ENCODE data around the gene SLITRK6.
A peak's percentile ranks its signal among the peaks of the same experiment; 100 is the strongest.
"Not testable (repeated sequence)": the region's sequence is repeated elsewhere in the genome, so short reads cannot be mapped to it uniquely, and the experiment has no call there.

Gene SLITRK6

DNA sequence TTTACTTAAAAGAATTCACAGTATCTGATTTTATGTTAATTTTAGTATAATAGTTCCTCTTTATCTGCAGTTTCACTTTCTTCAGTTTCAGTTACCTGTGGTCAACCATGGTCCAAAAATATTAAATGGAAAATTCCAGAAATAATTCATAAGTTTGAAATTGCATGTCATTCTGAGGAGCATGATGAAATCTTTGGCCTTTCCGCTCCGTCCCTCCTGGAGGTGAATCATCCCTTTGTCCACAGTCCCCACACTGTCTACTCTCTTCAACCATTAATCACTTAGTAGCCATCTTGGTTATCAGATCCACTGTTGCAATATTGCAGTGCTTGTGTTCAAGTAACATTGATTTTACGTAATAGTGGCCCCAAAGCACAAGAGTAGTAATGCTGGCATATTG lies 26.9 kb downstream of the SLITRK6 start:
- no peak overlapping the region for H3K27ac ChIP-seq (replicated peaks)
- DNase-seq (ENCODE audit: low read depth in 1 of 2, low spot score in 1 of 2) = peak in 1 of 2 experiments; percentile 74
- H3K27me3 ChIP-seq (ENCODE audit: insufficient read depth, poor library complexity, severe bottlenecking) = no peaks in the 10 kb centered on the region
- H3K4me3 ChIP-seq (replicated peaks; ENCODE audit: insufficient read depth, low read length) = no peak overlapping the region
- TF ChIP-seq SPI1 (IDR thresholded peaks at IDR 0.05; ENCODE audit: borderline replicate concordance, low read depth) (no peak), GABPA (IDR thresholded peaks at IDR 0.05; ENCODE audit: low read depth) (no peak), POLR2AphosphoS5 (IDR thresholded peaks at IDR 0.05; ENCODE audit: low read depth) (no peak)
- TF ChIP-seq, protein P1, sequence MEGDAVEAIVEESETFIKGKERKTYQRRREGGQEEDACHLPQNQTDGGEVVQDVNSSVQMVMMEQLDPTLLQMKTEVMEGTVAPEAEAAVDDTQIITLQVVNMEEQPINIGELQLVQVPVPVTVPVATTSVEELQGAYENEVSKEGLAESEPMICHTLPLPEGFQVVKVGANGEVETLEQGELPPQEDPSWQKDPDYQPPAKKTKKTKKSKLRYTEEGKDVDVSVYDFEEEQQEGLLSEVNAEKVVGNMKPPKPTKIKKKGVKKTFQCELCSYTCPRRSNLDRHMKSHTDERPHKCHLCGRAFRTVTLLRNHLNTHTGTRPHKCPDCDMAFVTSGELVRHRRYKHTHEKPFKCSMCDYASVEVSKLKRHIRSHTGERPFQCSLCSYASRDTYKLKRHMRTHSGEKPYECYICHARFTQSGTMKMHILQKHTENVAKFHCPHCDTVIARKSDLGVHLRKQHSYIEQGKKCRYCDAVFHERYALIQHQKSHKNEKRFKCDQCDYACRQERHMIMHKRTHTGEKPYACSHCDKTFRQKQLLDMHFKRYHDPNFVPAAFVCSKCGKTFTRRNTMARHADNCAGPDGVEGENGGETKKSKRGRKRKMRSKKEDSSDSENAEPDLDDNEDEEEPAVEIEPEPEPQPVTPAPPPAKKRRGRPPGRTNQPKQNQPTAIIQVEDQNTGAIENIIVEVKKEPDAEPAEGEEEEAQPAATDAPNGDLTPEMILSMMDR (IDR thresholded peaks at IDR 0.05; ENCODE audit: insufficient read depth, low read length) = no peak

DNA sequence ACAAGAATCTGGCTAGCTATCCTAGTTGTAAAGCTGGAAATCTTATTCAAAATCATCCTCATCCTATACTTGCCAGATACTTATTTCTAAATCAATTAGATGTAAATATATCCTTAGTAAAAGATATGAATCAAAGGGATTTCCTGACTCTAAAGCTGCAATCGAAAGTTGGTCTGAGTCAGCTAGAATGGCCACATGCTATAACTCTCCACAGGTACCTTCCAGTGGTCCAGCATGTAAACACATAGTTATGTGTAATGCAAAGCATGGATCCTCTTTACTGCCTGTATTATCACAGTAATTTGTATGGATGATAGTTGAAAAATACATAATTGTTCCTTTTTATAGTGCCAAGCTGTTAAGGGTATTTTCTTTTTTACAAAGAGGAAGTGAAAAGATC lies 27.4 kb downstream of the SLITRK6 start:
- Histone ChIP-seq H3K27me3 (ENCODE audit: insufficient read depth, poor library complexity, severe bottlenecking) (no peaks in the 10 kb centered on the region), H3K4me3 (replicated peaks; ENCODE audit: insufficient read depth, low read length) (no peak overlapping the region), H3K27ac (replicated peaks) (no peak overlapping the region)
- TF ChIP-seq, protein P2, sequence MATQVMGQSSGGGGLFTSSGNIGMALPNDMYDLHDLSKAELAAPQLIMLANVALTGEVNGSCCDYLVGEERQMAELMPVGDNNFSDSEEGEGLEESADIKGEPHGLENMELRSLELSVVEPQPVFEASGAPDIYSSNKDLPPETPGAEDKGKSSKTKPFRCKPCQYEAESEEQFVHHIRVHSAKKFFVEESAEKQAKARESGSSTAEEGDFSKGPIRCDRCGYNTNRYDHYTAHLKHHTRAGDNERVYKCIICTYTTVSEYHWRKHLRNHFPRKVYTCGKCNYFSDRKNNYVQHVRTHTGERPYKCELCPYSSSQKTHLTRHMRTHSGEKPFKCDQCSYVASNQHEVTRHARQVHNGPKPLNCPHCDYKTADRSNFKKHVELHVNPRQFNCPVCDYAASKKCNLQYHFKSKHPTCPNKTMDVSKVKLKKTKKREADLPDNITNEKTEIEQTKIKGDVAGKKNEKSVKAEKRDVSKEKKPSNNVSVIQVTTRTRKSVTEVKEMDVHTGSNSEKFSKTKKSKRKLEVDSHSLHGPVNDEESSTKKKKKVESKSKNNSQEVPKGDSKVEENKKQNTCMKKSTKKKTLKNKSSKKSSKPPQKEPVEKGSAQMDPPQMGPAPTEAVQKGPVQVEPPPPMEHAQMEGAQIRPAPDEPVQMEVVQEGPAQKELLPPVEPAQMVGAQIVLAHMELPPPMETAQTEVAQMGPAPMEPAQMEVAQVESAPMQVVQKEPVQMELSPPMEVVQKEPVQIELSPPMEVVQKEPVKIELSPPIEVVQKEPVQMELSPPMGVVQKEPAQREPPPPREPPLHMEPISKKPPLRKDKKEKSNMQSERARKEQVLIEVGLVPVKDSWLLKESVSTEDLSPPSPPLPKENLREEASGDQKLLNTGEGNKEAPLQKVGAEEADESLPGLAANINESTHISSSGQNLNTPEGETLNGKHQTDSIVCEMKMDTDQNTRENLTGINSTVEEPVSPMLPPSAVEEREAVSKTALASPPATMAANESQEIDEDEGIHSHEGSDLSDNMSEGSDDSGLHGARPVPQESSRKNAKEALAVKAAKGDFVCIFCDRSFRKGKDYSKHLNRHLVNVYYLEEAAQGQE (IDR thresholded peaks at IDR 0.05; ENCODE audit: insufficient replicate concordance, low read depth) = no peak
- TF ChIP-seq SPI1 (IDR thresholded peaks at IDR 0.05; ENCODE audit: borderline replicate concordance, low read depth) (no peak), GABPA (IDR thresholded peaks at IDR 0.05; ENCODE audit: low read depth) (no peak), POLR2AphosphoS5 (IDR thresholded peaks at IDR 0.05; ENCODE audit: low read depth) (no peak)
- TF ChIP-seq, protein P1 (IDR thresholded peaks at IDR 0.05; ENCODE audit: insufficient read depth, low read length) = no peak
- no peak for DNase-seq (ENCODE audit: low read depth in 1 of 2, low spot score in 1 of 2)

DNA sequence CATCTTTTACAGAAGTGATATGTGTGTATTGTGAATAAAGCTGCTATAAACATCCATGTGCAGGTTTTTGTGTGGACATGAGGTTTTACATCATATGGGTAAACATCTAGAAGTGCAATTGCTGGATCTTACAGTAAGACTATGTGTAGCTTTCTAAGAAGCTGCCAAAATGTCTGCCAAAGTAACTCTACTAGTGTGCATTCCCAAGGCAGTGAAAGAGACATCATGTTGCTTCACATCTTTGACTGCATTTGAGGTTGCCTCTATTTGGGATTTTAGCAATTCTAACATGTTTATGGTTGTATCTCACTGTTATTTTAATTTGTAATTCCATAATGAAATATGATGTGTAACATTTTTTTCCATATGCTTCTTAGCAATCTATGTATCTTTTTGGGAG lies 30.3 kb downstream of the SLITRK6 start:
- DNase-seq (ENCODE audit: low read depth in 1 of 2, low spot score in 1 of 2) = no peak
- Histone ChIP-seq H3K4me3 (replicated peaks; ENCODE audit: insufficient read depth, low read length) (no peak overlapping the region), H3K27ac (replicated peaks) (no peak overlapping the region), H3K27me3 (ENCODE audit: insufficient read depth, poor library complexity, severe bottlenecking) (no peaks in the 10 kb centered on the region)
- TF ChIP-seq SPI1 (IDR thresholded peaks at IDR 0.05; ENCODE audit: borderline replicate concordance, low read depth) = no peak
- TF ChIP-seq, protein P1 (IDR thresholded peaks at IDR 0.05; ENCODE audit: insufficient read depth, low read length) = no peak
- TF ChIP-seq, protein P2 (IDR thresholded peaks at IDR 0.05; ENCODE audit: insufficient replicate concordance, low read depth) = no peak
- no peak for TF ChIP-seq GABPA (IDR thresholded peaks at IDR 0.05; ENCODE audit: low read depth)
- TF ChIP-seq POLR2AphosphoS5 (IDR thresholded peaks at IDR 0.05; ENCODE audit: low read depth) = no peak

DNA sequence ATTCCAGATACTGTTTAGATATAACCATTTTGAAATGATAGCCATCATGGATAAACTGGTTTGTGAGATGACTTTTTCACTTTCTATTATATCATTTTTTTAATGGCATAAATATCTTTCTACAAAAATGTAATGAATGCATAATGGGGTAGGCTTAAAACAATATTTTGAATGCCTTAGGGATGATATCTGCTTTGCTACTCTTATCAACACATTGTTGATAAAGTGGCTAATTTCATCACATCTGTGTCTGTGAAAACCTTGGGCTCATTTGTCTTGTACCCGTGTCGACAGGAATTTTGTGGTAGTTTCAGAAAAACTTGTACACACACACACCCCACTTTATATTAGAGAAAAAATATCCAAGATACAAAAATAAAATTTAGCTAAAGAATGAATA lies 44.1 kb downstream of the SLITRK6 start:
- Histone ChIP-seq H3K27me3 (ENCODE audit: insufficient read depth, poor library complexity, severe bottlenecking) (no peaks in the 10 kb centered on the region), H3K4me3 (replicated peaks; ENCODE audit: insufficient read depth, low read length) (no peak overlapping the region), H3K27ac (replicated peaks) (no peak overlapping the region)
- TF ChIP-seq, protein P2 (IDR thresholded peaks at IDR 0.05; ENCODE audit: insufficient replicate concordance, low read depth) = no peak
- TF ChIP-seq GABPA (IDR thresholded peaks at IDR 0.05; ENCODE audit: low read depth) = no peak
- no peak for DNase-seq (ENCODE audit: low read depth in 1 of 2, low spot score in 1 of 2)

DNA sequence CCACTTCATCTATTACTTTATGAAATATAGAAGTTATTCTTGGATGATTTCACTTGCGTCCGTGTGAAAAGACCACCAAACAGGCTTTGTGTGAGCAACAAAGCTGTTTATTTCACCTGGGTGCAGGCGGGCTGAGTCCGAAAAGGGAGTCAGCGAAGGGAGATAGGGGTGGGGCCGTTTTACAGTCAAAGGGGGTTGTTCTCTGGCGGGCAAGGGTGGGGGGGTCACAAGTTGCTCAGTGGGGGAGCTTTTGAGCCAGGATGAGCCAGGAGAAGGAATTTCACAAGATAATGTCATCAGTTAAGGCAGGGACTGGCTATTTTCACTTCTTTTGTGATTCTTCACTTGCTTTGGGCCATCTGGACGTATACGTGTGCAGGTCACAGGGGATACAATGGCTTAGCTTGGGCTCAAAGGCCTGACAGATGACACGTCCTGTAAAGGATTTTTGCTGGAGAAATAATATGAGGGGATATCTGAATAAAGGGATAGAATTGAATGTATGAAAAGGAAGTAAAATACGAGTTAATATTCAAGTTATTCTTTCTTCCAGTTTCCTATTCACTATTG lies 55.9 kb downstream of the SLITRK6 start:
- not testable (repeated sequence) for H3K27ac ChIP-seq (replicated peaks); H3K27me3 ChIP-seq (ENCODE audit: insufficient read depth, poor library complexity, severe bottlenecking); DNase-seq (ENCODE audit: low read depth in 1 of 2, low spot score in 1 of 2); H3K4me3 ChIP-seq (replicated peaks; ENCODE audit: insufficient read depth, low read length)
